H1 (cell line): ENCODE results near the gene OR8B8. TPM values are rescaled to one million over a fixed set of nuclear protein-coding genes. Genes with fewer than 3 reads are reported as not detected.

ENCODE experiments used
- CTCF ChIA-PET: fragments of 300-600 bp; sonication (Branson Sonifier 250); formaldehyde crosslinking; loops from one replicate; lab custom pipeline; 2021; ENCODE audit not compliant: partially characterized antibody; lab: Charles Lee
- POLR2A ChIA-PET: fragments of 300-600 bp; sonication (Branson Sonifier 250); formaldehyde crosslinking; loops from one replicate; lab custom pipeline; 2021; ENCODE audit warnings: inconsistent platforms; ENCODE audit not compliant: partially characterized antibody; lab: Charles Lee
- DNase-seq, 2 experiments: peaks; one replicate each; pipeline versions ENCODE4 v3.0.0 to v3.0.0-alpha.2; 2010 to 2022; ENCODE audit warnings: low spot score in 2 of 2, low read depth in 1 of 2, mixed read lengths in 1 of 2
- FAIRE-seq: peaks from 2 replicates; lab custom pipeline; 2011; peaks lifted over from hg19 to GRCh38; lab: Jason Lieb, UNC
- H2AFZ ChIP-seq: 2 replicates; pipeline ENCODE4 v1.8.1; 2012; ENCODE audit warnings: low read length, inconsistent platforms
- H2AK5ac ChIP-seq: 2 replicates; pipeline ENCODE4 v1.6.1; 2013; ENCODE audit warnings: low read depth, low read length
- H2BK120ac ChIP-seq: replicated peaks from 2 replicates; pipeline ENCODE3; 2013; ENCODE audit warnings: low read depth, low read length, inconsistent platforms
- H2BK12ac ChIP-seq: 2 replicates; pipeline ENCODE4 v1.6.1; 2013; ENCODE audit warnings: low read depth, low read length
- H2BK15ac ChIP-seq: 2 replicates; pipeline ENCODE4 v1.6.1; 2013; ENCODE audit warnings: low read length
- H2BK20ac ChIP-seq: 2 replicates; pipeline ENCODE4 v1.6.1; 2013; ENCODE audit warnings: low read length
- H2BK5ac ChIP-seq: 2 replicates; pipeline ENCODE4 v1.6.1; 2013; ENCODE audit warnings: low read depth, low read length
- H3K14ac ChIP-seq: 2 replicates; pipeline ENCODE4 v1.6.1; 2013; ENCODE audit warnings: inconsistent platforms; ENCODE audit not compliant: insufficient read length
- H3K18ac ChIP-seq: 2 replicates; pipeline ENCODE4 v1.6.1; 2013; ENCODE audit warnings: low read length; ENCODE audit errors: extremely low read depth
- H3K23ac ChIP-seq: 2 replicates; pipeline ENCODE4 v1.6.1; 2013; ENCODE audit warnings: inconsistent platforms; ENCODE audit not compliant: insufficient read length
- H3K23me2 ChIP-seq: 2 replicates; pipeline ENCODE4 v1.6.1; 2013; ENCODE audit warnings: low read depth, low read length
- H3K27ac ChIP-seq: 2 replicates; pipeline ENCODE4 v1.6.1; 2011; ENCODE audit warnings: low read depth, low read length, inconsistent platforms
- H3K27me3 ChIP-seq, 4 experiments: replicated peaks in 1 of 4; 1 replicate in 1 of 4; 2 replicates in 3 of 4; pipeline versions ENCODE4 v1.6.1 to v1.8.1; 2011 to 2013; ENCODE audit warnings: low read length in 3 of 4, mild to moderate bottlenecking in 3 of 4, inconsistent platforms in 2 of 4, mixed read lengths in 2 of 4, moderate library complexity in 1 of 4; ENCODE audit not compliant: control insufficient read depth in 3 of 4, insufficient read depth in 3 of 4; ENCODE audit errors: extremely low read depth in 1 of 4
- H3K36me3 ChIP-seq, 4 experiments: 2 replicates each; pipeline versions ENCODE4 v1.6.1 to v1.8.1; 2011 to 2013; ENCODE audit warnings: mild to moderate bottlenecking in 4 of 4, low read length in 3 of 4, moderate library complexity in 2 of 4, control low read depth in 1 of 4, inconsistent platforms in 1 of 4; ENCODE audit not compliant: insufficient read depth in 4 of 4, control insufficient read depth in 2 of 4
- H3K4ac ChIP-seq: replicated peaks from 2 replicates; pipeline ENCODE3; 2013; ENCODE audit warnings: low read length, low read depth, mixed read lengths, inconsistent platforms; ENCODE audit not compliant: insufficient read length
- H3K4me1 ChIP-seq, 4 experiments: replicated peaks in 1 of 4; 1 replicate in 1 of 4; 2 replicates in 3 of 4; pipeline versions ENCODE4 v1.6.1 to v1.8.1; 2011 to 2013; ENCODE audit warnings: low read length in 3 of 4, inconsistent platforms in 2 of 4, mixed read lengths in 1 of 4; ENCODE audit not compliant: insufficient read depth in 4 of 4, control insufficient read depth in 3 of 4
- H3K4me2 ChIP-seq, 2 experiments: 2 replicates each; pipeline versions ENCODE4 v1.6.1 to v1.8.1; 2011 to 2013; ENCODE audit warnings: low read depth in 2 of 2, low read length in 2 of 2, control low read depth in 1 of 2, inconsistent platforms in 1 of 2, mild to moderate bottlenecking in 1 of 2; ENCODE audit not compliant: insufficient read depth in 1 of 2
- H3K4me3 ChIP-seq, 4 experiments: fragments of 200-600, 300-600 bp in 1 of 4; sonication (generic), shearing (Covaris generic), sonication (Bioruptor Twin) in 1 of 4; 2 replicates each; pipeline versions ENCODE4 v1.5.1 to v1.8.1; 2011 to 2016; ENCODE audit warnings: low read length in 4 of 4, low read depth in 3 of 4, control low read depth in 2 of 4, inconsistent platforms in 2 of 4, mild to moderate bottlenecking in 2 of 4, mixed read lengths in 1 of 4, moderate library complexity in 1 of 4; ENCODE audit not compliant: insufficient read depth in 2 of 4; ENCODE audit errors: extremely low read depth in 1 of 4
- H3K56ac ChIP-seq: replicated peaks from 2 replicates; pipeline ENCODE3; 2013; ENCODE audit warnings: low read depth, mild to moderate bottlenecking, mixed read lengths, low read length, inconsistent platforms; ENCODE audit not compliant: insufficient read length
- H3K79me1 ChIP-seq: 2 replicates; pipeline ENCODE4 v1.6.1; 2013; ENCODE audit warnings: low read depth, low read length, control low read depth
- H3K79me2 ChIP-seq, 2 experiments: 2 replicates each; pipeline versions ENCODE4 v1.6.1 to v1.8.1; 2012 to 2013; ENCODE audit warnings: low read length in 2 of 2, mild to moderate bottlenecking in 2 of 2, inconsistent platforms in 1 of 2; ENCODE audit not compliant: insufficient read depth in 2 of 2, control insufficient read depth in 1 of 2
- H3K9ac ChIP-seq, 4 experiments: replicated peaks in 1 of 4; 1 replicate in 1 of 4; 2 replicates in 3 of 4; pipeline versions ENCODE4 v1.6.1 to v1.8.1; 2011 to 2013; ENCODE audit warnings: low read depth in 3 of 4, low read length in 3 of 4, control low read depth in 2 of 4, mild to moderate bottlenecking in 2 of 4, moderate library complexity in 2 of 4, inconsistent platforms in 1 of 4; ENCODE audit errors: extremely low read depth in 1 of 4
- H3K9me3 ChIP-seq, 2 experiments: 2 replicates each; pipeline versions ENCODE4 v1.6.1 to v1.8.1; 2012 to 2013; ENCODE audit warnings: mild to moderate bottlenecking in 2 of 2, moderate library complexity in 2 of 2, control low read depth in 1 of 2, inconsistent platforms in 1 of 2, low read depth in 1 of 2, low read length in 1 of 2, mixed read lengths in 1 of 2; ENCODE audit not compliant: insufficient read depth in 2 of 2
- H4K20me1 ChIP-seq, 2 experiments: replicated peaks in 1 of 2; 2 replicates each; pipeline versions ENCODE3 to v1.8.1; 2011 to 2013; ENCODE audit warnings: inconsistent platforms in 2 of 2, low read length in 2 of 2, mild to moderate bottlenecking in 1 of 2; ENCODE audit not compliant: insufficient read depth in 2 of 2, control insufficient read depth in 1 of 2
- H4K5ac ChIP-seq: 2 replicates; pipeline ENCODE4 v1.6.1; 2013; ENCODE audit warnings: low read length, low read depth, mixed read lengths, inconsistent platforms; ENCODE audit not compliant: insufficient read length
- H4K8ac ChIP-seq: 2 replicates; pipeline ENCODE4 v1.8.0; 2013; ENCODE audit warnings: mild to moderate bottlenecking, moderate library complexity, low read length, inconsistent platforms; ENCODE audit not compliant: insufficient read depth; ENCODE audit errors: extremely low read depth
- H4K91ac ChIP-seq: replicated peaks from 2 replicates; pipeline ENCODE3; 2013; ENCODE audit warnings: low read length, mixed read lengths, inconsistent platforms; ENCODE audit not compliant: insufficient read length
- ATF2 ChIP-seq: IDR thresholded peaks from 2 replicates; pipeline ENCODE4 v1.6.1; 2012; ENCODE audit warnings: low read length, inconsistent platforms
- ATF3 ChIP-seq: IDR thresholded peaks from 2 replicates; pipeline ENCODE4 v1.6.1; 2011; ENCODE audit warnings: low read depth, mild to moderate bottlenecking, low read length; ENCODE audit not compliant: insufficient read depth
- BRCA1 ChIP-seq: IDR thresholded peaks from 2 replicates; pipeline ENCODE4 v1.6.1; 2012; ENCODE audit warnings: low read depth, low read length, improper control_type of control experiment
- CHD1 ChIP-seq: IDR thresholded peaks from 2 replicates; pipeline ENCODE4 v1.6.1; 2012; ENCODE audit warnings: low read depth, low read length, improper control_type of control experiment
- CTBP2 ChIP-seq: IDR thresholded peaks from 2 replicates; pipeline ENCODE4 v1.7.0; 2011; ENCODE audit warnings: borderline replicate concordance, mild to moderate bottlenecking, moderate library complexity, mixed read lengths, low read length; ENCODE audit not compliant: insufficient read depth, insufficient read length
- EZH2 ChIP-seq: fragments of 200-600 bp; sonication (generic); IDR thresholded peaks from 2 replicates; pipeline ENCODE4 v1.7.1; 2012; ENCODE audit warnings: low read depth, mild to moderate bottlenecking, moderate library complexity, low read length, inconsistent platforms; ENCODE audit not compliant: severe bottlenecking
- FOSL1 ChIP-seq: IDR thresholded peaks from 2 replicates; pipeline ENCODE4 v1.6.1; 2011; ENCODE audit warnings: mild to moderate bottlenecking, low read depth, low read length, moderate library complexity; ENCODE audit not compliant: insufficient read depth
- RNF2 ChIP-seq: fragments of 200-900, 300-1000 bp; sonication (generic); IDR thresholded peaks from 2 replicates; pipeline ENCODE4 v1.7.1; 2016; ENCODE audit warnings: borderline replicate concordance, low read depth, mild to moderate bottlenecking, antibody characterized with exemption, low read length; ENCODE audit not compliant: poor library complexity, severe bottlenecking; ENCODE audit errors: missing control alignments
- TEAD4 ChIP-seq: IDR thresholded peaks from 2 replicates; pipeline ENCODE4 v1.6.1; 2012; ENCODE audit warnings: low read depth, low read length, inconsistent platforms, mixed read lengths
- USF2 ChIP-seq: IDR thresholded peaks from 2 replicates; pipeline ENCODE4 v1.6.1; 2011; ENCODE audit warnings: low read length, improper control_type of control experiment
- WGBS, 2 experiments: shearing (Covaris generic) in 1 of 2; methylation state at CpG; one replicate each; pipeline versions ENCODE4 v1.1.6 to v1.1.7; 2013 to 2015; ENCODE audit warnings: low lambda C conversion rate in 2 of 2, mixed read lengths in 2 of 2, inconsistent platforms in 1 of 2, low coverage in 1 of 2, missing lambda C conversion rate in 1 of 2; ENCODE audit not compliant: insufficient replicate concordance in 2 of 2, insufficient coverage in 1 of 2, insufficient read length in 1 of 2; ENCODE audit errors: extremely low coverage in 1 of 2, missing lambda C conversion rate in 1 of 2; 5-methylcytosine and 5-hydroxymethylcytosine counted together
- polyA plus RNA-seq, 7 experiments: library from polyadenylated mRNA; depleted of rRNA in 3 of 7; stranded (reverse) in 5 of 7; unstranded in 2 of 7; fragments of >200 nt in 5 of 7; fragments of 200-250 nt in 2 of 7; gene quantifications; 1 replicate in 5 of 7; 2 replicates in 1 of 7; 4 replicates in 1 of 7; pipeline versions ENCODE4 v1.2.1 to v1.2.3, GENCODE V29; 2011 to 2013; ENCODE audit warnings: missing spikeins in 2 of 7, mixed read lengths in 2 of 7
- total RNA-seq: library from RNA; stranded (reverse); fragmentation: NEBNext Ultra II Directional; extraction: Animal tissue kit (Norgen Biotek cat#: 25700); gene quantifications from 2 replicates; pipeline ENCODE4 v1.2.1, GENCODE V29; 2021

The OR8B8 gene
- total and polyA plus RNA-seq, 2 of the 8 experiments (the other 6 are each of a cell fraction or from before 2014, with no cell fraction given), result not detected

- DNase-seq (no peak), FAIRE-seq (no peak)
- 32% methylated on average over 1 of the region's 1 CpG; no CpG with 5 or more reads in 1 of the 2 experiments for WGBS, 2 experiments
- Histone ChIP-seq H3K27me3 (no peaks in the 10 kb centered on the region), H3K4ac (no peak overlapping the region), H3K23ac (no peak overlapping the region), H2BK15ac (no peak overlapping the region), H4K5ac (no peak overlapping the region), H2AK5ac (no peak overlapping the region), H4K8ac (no peak overlapping the region), H2BK12ac (no peak overlapping the region), H3K36me3 (no peaks in the 10 kb centered on the region), H3K4me1 (no peaks in the 10 kb centered on the region), H3K14ac (no peak overlapping the region), H3K56ac (no peak overlapping the region), H2BK20ac (no peak overlapping the region), H2BK5ac (no peak overlapping the region), H3K9ac (no peak overlapping the region), H3K18ac (no peak overlapping the region), H4K91ac (no peak overlapping the region), H3K9me3 (no peaks in the 10 kb centered on the region), H3K27ac (no peak overlapping the region), H3K4me3 (no peak overlapping the region), H3K79me1 (no peaks in the 10 kb centered on the region), H3K4me2 (no peak overlapping the region), H2BK120ac (no peak overlapping the region), H3K23me2 (no peaks in the 10 kb centered on the region), H2AFZ (no peak overlapping the region), H4K20me1 (no peaks in the 10 kb centered on the region), H3K79me2 (no peaks in the 10 kb centered on the region)
- ChIA-PET CTCF (interaction anchor here (1.0 kb wide), 1 partner anchor 113 kb away, joined by 3 read pairs; no protein-coding TSS in a partner anchor), POLR2A (no interaction called here)
- TF ChIP-seq TEAD4, result no peak
- no peak for TF ChIP-seq CHD1
- no peak for TF ChIP-seq BRCA1
- no peak for TF ChIP-seq ATF2
- TF ChIP-seq ATF3, result no peak
- no peak for TF ChIP-seq USF2
- TF ChIP-seq CTBP2, result no peak
- TF ChIP-seq RNF2, result no peak
- TF ChIP-seq FOSL1, result no peak
- TF ChIP-seq EZH2, result no peak
Observed at GRCh38 chr11:124474079-124474478, 28.6 kb upstream of the OR8B8 start.
